Ovary (tissue), 9 donors: ENCODE measurements around the gene MTA1. TPM values are rescaled to one million over a fixed set of nuclear protein-coding genes. Genes with fewer than 3 reads are reported as not detected.
A peak's percentile ranks its signal among the peaks of the same experiment; 100 is the strongest.

Experiments
- DNase-seq, 5 donors: peaks; one replicate each; pipeline ENCODE4 v3.0.0-alpha.2; 2019 to 2020
- H3K27ac ChIP-seq, 2 donors: fragments of 200-600 bp; one replicate each; pipeline versions ENCODE4 v1.5.1 to v1.8.0; 2019 to 2022
- H3K27me3 ChIP-seq: fragments of 200-600 bp; one replicate; pipeline ENCODE4 v1.8.0; 2022
- H3K36me3 ChIP-seq: fragments of 200-600 bp; sonication (generic); one replicate; pipeline ENCODE4 v1.5.1; 2019
- H3K4me1 ChIP-seq: one replicate; pipeline ENCODE4 v1.8.1; 2013; ENCODE audit warnings: mild to moderate bottlenecking, moderate library complexity; ENCODE audit not compliant: insufficient read depth
- H3K4me3 ChIP-seq: fragments of 200-600 bp; sonication (generic); one replicate; pipeline ENCODE4 v1.5.1; 2017
- H3K9me3 ChIP-seq, 2 donors: fragments of 200-600 bp in 1 of 2; sonication (generic) in 1 of 2; one replicate each; pipeline versions ENCODE4 v1.5.1 to v1.8.1; 2013 to 2019; ENCODE audit warnings: mild to moderate bottlenecking in 1 of 2, moderate library complexity in 1 of 2
- EP300 ChIP-seq: sonication (generic); formaldehyde crosslinking; IDR thresholded peaks from one replicate; pipeline ENCODE4 v1.6.1; 2017; ENCODE audit warnings: antibody characterized with exemption
- POLR2A ChIP-seq: fragments of 450-650 bp; IDR thresholded peaks from one replicate; pipeline ENCODE4 v1.6.1; 2017; ENCODE audit warnings: antibody characterized with exemption, mild to moderate bottlenecking, moderate library complexity
- WGBS, 3 donors: extraction: QIAGEN DNeasy Blood & Tissue Kit in 1 of 3; methylation state at CpG; one replicate each; pipeline versions ENCODE4 v1.1.5 to v1.1.7; 2013 to 2017; 5-methylcytosine and 5-hydroxymethylcytosine counted together
- intact Hi-C, 4 donors: fragments of 100-400 bp; cut with DNase I; formaldehyde crosslinking; loops; one replicate each; pipeline versions ENCODE4 v1.11.0 to v1.15.1; 2022 to 2023
- polyA plus RNA-seq, 2 donors: library from polyadenylated mRNA; stranded (reverse); fragments of 200-250 nt in 1 of 2; fragments of 350-450 nt in 1 of 2; fragmentation: Illumina TruSeq in 1 of 2; extraction: RNeasy Lipid Tissue Mini Kit (QIAGEN cat#74804) in 1 of 2; gene quantifications; one replicate each; pipeline ENCODE4 v1.2.3, GENCODE V29; 2013 to 2014
- total RNA-seq, 7 donors: library from RNA; depleted of rRNA in 2 of 7; stranded (reverse); fragments of >200 nt in 2 of 7; fragmentation: NEBNext Ultra II Directional in 3 of 7; extraction: Animal tissue kit (Norgen Biotek cat#: 25700) in 3 of 7; gene quantifications; one replicate each; pipeline versions ENCODE4 v1.1.0 to v1.2.4, GENCODE V29; 2016 to 2023
- TF ChIP-seq, protein P1 (sequence below), 3 donors: fragments of 450-650 bp in 2 of 3; fragments of 200-600 bp in 1 of 3; IDR thresholded peaks; one replicate each; pipeline versions ENCODE4 v1.5.1 to v1.8.0; 2016 to 2022; ENCODE audit warnings: antibody characterized with exemption in 3 of 3, mild to moderate bottlenecking in 1 of 3
- donor health status: DM: no; HTN: no; CAD: no; lungs with moderate emphysema.
- donor health status: DM: no; HTN: no; CAD: no.
- donor health status: Bipolar disorder and iron deficiency.
- donor health status: DM: yes; HTN: yes; CAD: no.
- donor health status: DM: no; HTN: no; CAD: no.
- donor health status: DM: yes; HTN: yes; CAD: no.

Gene MTA1
- total and polyA plus RNA-seq, 9 donors: 23.0 to 128 (median 104) TPM

DNA sequence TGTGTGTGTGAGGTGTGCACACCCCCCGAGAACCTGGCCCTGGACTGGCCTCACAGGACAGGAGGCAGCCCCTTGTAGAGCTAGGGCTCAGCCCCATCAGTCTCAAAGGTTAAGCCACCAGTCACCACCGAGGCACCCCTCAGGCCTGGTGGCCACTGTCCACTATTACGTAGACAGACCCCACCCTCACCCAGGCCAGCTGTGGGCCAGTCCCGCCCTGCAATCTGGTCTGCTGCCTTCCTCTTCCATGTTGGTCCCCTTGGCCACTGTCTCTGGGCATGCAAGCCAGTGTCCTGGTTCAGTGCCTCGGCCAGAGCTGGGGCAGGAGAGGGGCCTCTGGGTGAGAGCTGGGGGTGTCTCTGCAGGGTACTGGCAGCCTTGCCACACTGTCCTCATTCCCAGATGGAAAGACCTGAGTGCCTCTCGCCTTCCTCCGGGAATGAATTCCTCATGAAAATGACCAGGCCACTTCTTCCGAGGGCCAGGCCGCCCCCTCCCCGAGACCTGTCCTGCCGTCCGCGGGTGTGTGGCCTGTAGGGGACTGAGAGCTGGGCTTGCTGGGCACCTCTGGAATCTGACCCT is 22.2 kb upstream of the MTA1 start:
- intact Hi-C loops: no loop called here
- H3K4me3 ChIP-seq: peak overlapping the region; percentile 98
- TF ChIP-seq EP300 (no peak), POLR2A (no peak)
- TF ChIP-seq, protein P1, sequence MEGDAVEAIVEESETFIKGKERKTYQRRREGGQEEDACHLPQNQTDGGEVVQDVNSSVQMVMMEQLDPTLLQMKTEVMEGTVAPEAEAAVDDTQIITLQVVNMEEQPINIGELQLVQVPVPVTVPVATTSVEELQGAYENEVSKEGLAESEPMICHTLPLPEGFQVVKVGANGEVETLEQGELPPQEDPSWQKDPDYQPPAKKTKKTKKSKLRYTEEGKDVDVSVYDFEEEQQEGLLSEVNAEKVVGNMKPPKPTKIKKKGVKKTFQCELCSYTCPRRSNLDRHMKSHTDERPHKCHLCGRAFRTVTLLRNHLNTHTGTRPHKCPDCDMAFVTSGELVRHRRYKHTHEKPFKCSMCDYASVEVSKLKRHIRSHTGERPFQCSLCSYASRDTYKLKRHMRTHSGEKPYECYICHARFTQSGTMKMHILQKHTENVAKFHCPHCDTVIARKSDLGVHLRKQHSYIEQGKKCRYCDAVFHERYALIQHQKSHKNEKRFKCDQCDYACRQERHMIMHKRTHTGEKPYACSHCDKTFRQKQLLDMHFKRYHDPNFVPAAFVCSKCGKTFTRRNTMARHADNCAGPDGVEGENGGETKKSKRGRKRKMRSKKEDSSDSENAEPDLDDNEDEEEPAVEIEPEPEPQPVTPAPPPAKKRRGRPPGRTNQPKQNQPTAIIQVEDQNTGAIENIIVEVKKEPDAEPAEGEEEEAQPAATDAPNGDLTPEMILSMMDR (IDR thresholded peaks at IDR 0.05): no peak
- no peaks in the 10 kb centered on the region for H3K27me3 ChIP-seq
- no peak overlapping the region for H3K27ac ChIP-seq
- no peaks in the 10 kb centered on the region for H3K36me3 ChIP-seq
- DNase-seq: peak in 1 of 5 donors; percentile 35
- WGBS, 3 donors: 82 to 87% (median 84%) methylated on average over 13 of the region's 13 CpGs
- H3K9me3 ChIP-seq: no peaks in the 10 kb centered on the region
- H3K4me1 ChIP-seq: peaks cover 13% of the 10 kb centered on the region

DNA sequence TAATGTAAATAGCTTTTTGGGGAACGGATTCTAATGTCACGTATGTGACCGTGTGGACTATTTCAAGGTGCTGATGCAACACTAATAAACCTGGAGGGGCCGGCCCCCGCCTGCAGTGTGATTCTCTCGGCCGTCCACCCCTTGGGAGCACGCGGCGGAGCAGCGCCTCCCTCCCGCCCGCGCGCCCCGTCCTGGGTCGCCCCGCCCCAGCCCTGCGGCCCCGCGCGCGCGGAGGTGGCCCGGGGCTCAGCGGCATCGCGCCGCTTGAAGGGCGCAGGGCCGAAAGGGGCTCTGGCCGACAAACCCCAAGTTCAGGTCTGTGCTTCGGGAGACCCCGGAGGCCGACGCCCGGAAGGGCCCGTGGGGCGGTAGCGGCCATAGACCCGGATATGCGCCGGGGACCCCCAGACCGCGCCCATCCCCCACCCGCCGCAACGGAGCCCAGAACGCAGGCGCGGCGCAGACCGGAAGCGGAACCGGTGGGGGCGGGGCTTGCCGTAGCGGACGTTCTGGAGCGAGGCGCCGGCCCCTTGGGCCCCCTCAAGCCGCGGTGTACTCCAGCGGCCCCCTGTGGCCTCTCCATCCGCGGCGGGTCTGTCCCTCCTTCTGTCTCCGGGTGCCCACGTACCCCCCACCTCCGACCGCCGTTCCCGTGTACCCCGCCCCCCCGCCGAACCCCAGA is 21.4 kb upstream of the MTA1 start, which contains the start of gene TEX22:
TEX22 (plus strand) TSS at position 495 of the 682 bp plus-strand sequence. CDS start 803 bp downstream, outside the sequence.
- Histone ChIP-seq H3K27me3 (no peaks in the 10 kb centered on the region), H3K36me3 (no peaks in the 10 kb centered on the region), H3K4me1 (peaks cover 13% of the 10 kb centered on the region), H3K4me3 (peak within 1 kb of the TSS; percentile 98), H3K27ac (peak within 1 kb of the TSS; percentile 83 to 85), H3K9me3 (no peaks in the 10 kb centered on the region)
- peak; percentile 90 to 97 (median 95) for DNase-seq
- WGBS, 3 donors: 0 to 1% (median 1%) methylated on average over 34 to 77 of the region's 77 CpGs
- intact Hi-C loops: no loop called here
- TF ChIP-seq POLR2A: peak; percentile 67
- TF ChIP-seq, protein P1 (IDR thresholded peaks at IDR 0.05): no peak
- no peak for TF ChIP-seq EP300

DNA sequence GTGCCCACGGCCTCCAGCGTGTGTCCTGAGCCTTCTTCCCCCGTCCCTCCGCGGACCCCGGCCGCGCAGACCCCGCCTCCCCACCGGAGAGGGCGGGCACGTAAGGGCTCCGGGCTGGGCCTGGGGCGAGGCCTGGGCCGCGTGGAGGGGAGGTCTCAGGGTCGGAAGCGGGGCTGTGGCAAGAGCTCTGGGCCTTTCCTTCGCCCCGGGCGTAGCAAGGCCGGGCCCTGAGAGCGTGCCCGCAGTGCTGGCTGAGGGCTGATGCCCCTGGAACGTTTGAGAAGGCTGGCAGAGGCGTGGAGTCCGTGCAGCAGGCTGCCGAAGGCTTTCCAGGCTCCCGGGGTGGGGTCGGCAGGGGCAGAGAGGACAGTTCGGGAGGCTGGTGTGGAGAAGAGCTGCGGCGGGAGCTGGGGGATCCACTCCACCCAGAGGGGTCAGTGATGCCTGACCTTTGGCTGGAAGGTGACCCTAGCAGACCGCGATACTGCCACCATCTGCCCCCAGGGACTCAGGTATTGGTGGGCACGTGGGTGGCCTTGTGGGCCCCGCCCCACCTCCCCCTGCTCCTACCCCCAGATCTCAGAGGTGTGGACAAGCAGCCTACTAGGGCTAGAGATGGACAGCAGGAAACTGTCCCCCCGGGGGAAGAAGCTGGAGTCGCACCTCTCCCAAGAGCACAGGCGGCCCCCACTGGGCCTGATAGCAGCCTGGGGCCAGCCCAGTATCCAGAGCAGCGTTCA is 20.7 kb upstream of the MTA1 start:
- H3K4me1 ChIP-seq: peaks cover 13% of the 10 kb centered on the region
- H3K36me3 ChIP-seq: no peaks in the 10 kb centered on the region
- no peaks in the 10 kb centered on the region for H3K9me3 ChIP-seq
- TF ChIP-seq POLR2A: no peak
- TF ChIP-seq EP300: no peak
- TF ChIP-seq, protein P1 (IDR thresholded peaks at IDR 0.05): no peak
- H3K4me3 ChIP-seq: peak overlapping the region; percentile 98
- 23 to 29% (median 24%) methylated on average over 39 to 41 of the region's 41 CpGs for WGBS, 3 donors
- peak overlapping the region; percentile 83 to 85 for H3K27ac ChIP-seq
- DNase-seq: peak in 1 of 5 donors; percentile 59
- no peaks in the 10 kb centered on the region for H3K27me3 ChIP-seq
- intact Hi-C loops: no loop called here

DNA sequence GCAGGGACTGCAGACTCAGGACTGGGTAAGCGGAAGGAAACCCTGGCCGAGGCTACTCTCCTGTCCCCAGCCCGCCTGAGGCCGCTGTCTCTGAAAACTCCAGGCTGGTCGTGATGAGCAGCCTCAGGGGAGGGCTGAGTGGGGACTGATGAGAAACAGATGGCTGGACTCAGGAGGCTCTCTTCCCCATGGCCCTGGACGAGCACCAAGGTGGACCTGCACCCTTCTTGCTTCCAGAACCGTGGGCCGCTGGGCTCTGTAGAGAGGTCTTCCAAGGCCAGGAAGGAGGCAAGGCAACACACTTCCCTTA is 20.2 kb upstream of the MTA1 start:
- Histone ChIP-seq H3K9me3 (no peaks in the 10 kb centered on the region), H3K27me3 (no peaks in the 10 kb centered on the region), H3K4me1 (peaks cover 13% of the 10 kb centered on the region), H3K36me3 (no peaks in the 10 kb centered on the region), H3K4me3 (no peak overlapping the region), H3K27ac (no peak overlapping the region)
- WGBS, 3 donors: 88 to 93% (median 88%) methylated on average over 8 of the region's 8 CpGs
- DNase-seq: no peak
- intact Hi-C loops: no loop called here
- TF ChIP-seq, protein P1 (IDR thresholded peaks at IDR 0.05): no peak
- TF ChIP-seq POLR2A (no peak), EP300 (no peak)
